Activated CD4-positive, alpha-beta T cell treated with anti-CD3 and anti-CD28 coated beads, Interleukin-2, Interleukin-4, amounts not matched to agents 100 ng/mL and 50 ng/mL, durations not matched to agents 16 hours and 8 hours (primary cell): ENCODE data around the gene XNDC1N.

ENCODE experiments used
- DNase-seq: peaks from one replicate; pipeline ENCODE4 v3.0.0-alpha.2; 2020; ENCODE audit warnings: low spot score

The XNDC1N gene, protein sequence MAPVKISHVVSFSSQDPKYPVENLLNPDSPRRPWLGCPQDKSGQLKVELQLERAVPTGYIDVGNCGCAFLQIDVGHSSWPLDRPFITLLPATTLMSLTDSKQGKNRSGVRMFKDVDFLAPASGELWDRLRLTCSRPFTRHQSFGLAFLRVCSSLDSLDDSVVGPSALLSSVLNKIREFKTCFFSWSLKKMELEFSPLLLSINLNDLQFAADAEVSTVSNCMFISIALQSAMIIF

GRCh38 chr11:71927820-71928736 is at the start of gene XNDC1N:
XNDC1N (minus strand) TSS chr11:71928594; CDS start chr11:71923353, 5,241 bp downstream.
- peak; percentile 85 for DNase-seq

DNA sequence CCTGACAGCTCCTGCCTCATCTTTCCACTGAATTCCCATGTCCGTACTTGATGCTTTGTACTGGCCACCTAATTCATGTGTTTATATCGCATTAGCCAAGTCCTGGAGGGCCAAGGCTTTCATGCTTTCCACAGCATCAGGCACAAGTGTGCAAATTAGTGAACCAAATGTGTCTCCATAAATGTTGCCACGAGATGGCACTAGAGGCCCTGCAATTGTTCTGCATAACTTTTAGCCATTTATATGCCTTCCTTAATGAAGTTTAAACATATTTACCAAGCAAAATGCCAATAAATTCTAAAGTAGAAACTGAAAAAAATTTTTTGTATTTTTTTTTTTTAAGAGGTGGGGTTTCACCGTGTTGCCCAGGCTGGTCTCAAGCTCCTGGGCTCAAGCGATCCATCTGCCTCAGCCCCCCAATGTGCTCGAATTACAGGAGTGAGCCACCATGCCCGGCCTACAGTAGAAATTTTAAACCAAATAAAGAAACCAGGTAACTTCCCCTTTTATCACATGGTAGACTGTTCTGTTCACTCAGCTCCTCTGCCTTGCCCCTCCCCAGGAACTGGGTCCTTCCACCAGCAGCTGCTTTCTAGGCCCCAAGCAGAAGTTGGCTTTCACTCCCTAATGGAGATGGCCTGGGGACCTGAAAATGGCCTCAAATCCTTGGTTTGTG is 49.5 kb upstream of the XNDC1N start:
- peak; percentile 60 for DNase-seq

GRCh38 chr11:71977090-71977489 is 48.7 kb upstream of the XNDC1N start:
- no peak for DNase-seq

DNA sequence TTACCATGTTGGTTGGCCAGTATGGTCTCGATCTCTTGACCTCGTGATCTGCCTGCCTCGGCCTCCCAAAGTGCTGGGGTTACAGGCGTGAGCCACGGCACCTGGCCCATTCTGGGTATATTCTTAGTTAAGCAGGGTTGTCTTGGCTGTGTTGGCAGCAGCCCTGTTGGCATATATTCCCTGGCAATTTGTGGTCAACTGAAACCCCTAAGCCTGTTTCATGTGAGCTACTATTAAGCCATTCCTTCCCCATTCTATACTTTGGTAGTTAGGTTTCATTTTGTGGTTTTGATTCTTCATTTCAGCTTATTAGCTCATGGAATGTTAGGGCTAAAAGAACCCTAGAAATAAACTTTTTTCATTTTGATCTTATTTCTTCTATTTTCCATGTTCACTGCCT is 48.2 kb upstream of the XNDC1N start:
- no peak for DNase-seq

DNA sequence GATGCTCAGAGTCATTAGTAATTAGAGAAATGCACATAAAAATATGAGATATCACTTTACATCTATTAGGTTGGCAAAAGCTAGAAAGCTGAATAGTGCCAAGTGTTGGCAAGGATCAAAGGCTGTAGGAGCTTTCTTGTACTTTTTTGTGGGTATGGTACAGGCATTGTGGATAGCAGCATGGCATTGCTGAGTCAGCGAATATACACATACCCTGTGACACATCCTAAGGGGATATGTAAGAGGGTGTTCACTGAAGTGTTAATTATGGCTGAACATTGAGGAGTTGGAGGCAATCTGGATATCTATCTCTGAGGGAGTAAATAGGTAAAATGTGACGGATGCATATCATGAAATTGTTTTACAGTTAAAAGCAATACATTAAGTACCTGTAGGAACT is 43.3 kb upstream of the XNDC1N start:
- no peak for DNase-seq

- DNase-seq = no peak
These were observed 36.2 kb upstream of the XNDC1N start for GRCh38 chr11:71964641-71965040.

DNA sequence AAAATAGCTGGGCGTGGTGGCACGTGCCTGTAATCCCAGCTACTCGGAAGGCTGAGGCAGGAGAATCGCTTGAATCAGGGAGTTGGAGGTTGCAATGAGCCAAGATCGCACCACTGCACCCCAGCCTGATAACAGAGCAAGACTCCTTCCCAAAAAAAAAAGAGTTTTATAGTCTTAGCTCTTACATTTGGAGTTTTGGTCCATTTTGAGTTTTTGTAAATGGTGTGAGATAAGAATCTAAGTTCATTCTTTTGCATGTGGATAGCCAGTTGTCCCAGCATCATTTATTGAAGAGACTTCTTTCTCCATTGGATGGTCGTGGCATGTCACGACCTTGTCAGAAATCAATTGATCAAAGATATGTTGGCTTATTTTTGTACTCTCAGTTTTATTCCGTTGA is 35.1 kb upstream of the XNDC1N start:
- no peak for DNase-seq

DNA sequence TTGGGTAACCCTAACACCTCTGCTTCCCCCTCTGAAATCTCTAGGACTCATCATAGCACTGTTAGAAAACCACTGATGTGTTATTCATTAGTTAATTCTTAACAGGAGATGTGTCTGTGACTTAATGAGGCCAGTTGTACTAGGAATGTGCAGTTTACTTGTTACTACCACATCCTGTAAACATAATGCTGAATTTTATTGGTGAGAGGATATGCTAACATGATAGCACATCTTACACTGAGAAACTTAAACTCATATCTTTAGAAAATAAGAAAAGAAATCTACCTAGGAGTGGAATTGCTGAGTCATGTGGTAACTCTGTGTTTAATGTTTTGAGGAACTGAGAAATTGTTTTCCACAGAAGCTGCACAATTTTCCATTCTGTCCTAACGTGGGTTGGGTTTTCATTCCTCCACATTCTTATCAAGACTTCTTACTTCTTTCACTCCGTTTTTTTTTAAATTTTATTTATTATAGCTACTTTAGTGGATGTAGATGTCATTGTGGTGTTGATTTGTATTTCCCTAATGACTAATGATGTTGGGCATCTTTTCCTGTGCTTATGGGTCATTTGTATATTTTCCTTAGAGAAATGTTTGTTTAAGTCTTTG is 34.1 kb upstream of the XNDC1N start:
- DNase-seq = peak; percentile 15

DNA sequence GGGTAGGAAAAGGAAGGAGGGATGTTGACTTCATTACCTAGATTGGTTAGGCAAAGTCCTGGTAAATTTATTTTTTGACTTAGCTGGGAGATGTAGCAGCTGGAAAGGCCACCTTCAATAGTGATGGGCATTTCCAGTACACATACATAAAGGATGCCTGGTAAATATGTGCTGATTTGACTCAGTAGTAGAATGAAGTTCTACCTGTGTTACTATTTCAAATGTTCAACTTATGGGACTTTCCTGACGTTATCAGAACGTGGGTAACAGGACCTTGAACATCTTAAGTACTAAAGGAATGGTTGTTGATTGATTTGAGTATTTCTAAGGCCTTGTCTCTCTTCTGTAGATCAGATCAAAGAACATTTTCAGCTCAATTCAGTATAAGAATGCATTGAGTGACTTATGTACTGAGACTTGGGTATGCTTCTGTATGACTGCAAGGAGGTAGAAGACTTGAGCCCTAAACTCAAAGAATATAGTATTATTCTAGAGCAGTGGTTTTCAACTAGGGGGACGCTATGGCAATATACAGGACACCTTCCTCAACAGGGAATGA is 27.6 kb upstream of the XNDC1N start:
- no peak for DNase-seq

- no peak for DNase-seq
These were observed 23.4 kb upstream of the XNDC1N start for GRCh38 chr11:71951741-71952310.

- no peak for DNase-seq
These were observed 20.6 kb upstream of the XNDC1N start for GRCh38 chr11:71949034-71949433.

- DNase-seq = no peak
These were observed 20.1 kb upstream of the XNDC1N start for GRCh38 chr11:71948314-71949027.

GRCh38 chr11:71947498-71947897 is 19.1 kb upstream of the XNDC1N start:
- peak; percentile 13 for DNase-seq

DNA sequence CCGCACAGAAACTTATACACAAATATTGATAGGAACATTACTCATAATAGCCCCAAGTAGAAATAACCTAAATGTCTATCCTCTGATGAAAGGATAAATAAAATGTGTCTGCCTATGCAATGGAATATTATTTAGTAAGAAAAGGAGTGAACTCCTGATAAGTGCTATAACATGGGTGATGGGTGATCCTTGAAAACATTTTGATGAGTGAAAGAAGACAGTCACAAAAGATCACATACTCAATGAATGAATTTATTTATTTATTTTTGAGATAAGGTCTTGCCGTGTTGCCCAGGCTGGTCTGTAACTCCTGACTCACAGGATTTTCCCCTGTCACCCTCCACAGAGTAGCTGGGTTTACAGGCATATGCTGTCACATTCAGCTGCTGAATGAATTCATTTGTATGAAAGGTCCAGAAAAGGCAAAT is 17.8 kb upstream of the XNDC1N start:
- DNase-seq = no peak

DNA sequence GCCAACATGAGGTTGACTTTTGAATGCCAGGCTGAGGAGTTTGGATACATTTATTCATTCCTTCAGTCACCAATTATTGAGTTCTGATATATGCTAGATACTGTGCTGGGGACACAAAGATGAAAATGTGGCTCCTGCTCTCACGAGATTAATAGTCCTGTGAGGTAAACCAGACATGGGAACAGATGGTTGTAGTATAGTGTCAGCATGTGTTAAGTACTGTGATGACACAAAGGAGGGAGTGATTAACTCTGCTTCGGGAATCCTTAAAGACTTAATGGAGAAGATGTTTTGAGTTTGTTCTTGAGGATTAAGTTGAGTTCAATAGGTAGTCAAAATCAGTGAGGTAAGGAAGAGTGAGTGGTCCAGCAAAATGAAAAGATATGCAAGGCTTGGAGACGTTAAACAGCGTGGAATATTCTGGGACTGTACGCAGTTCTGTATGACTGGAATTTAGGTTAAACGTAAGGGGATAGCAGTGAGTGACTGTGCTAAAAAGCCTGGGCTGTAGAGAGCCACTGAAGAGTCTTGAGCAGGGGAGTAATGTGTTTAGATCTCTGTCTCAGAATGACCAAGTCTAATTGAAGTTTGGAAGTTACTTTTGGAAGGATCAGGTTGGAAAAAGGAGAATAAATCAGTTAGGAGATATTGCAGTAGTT is 12.3 kb upstream of the XNDC1N start:
- DNase-seq = no peak

DNA sequence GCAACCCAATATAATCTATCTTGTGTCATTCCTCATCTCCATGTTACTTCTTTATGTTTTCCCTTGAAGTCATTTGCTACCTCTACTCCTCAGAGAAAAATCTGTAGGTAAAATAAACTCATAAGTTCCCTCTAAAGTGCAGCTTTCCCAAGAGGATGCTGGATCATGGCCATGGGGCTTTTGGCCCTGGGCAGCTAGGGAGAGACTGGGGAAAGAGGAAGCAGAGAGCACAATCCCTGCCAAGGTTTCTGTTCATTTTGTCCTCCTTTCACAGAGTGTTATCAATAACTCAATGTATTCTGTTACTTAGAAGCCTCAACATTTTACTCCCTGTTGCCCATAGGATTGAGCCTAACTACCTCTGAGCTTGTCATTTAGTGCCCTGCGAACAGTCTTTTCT is 9.4 kb upstream of the XNDC1N start:
- no peak for DNase-seq

DNA sequence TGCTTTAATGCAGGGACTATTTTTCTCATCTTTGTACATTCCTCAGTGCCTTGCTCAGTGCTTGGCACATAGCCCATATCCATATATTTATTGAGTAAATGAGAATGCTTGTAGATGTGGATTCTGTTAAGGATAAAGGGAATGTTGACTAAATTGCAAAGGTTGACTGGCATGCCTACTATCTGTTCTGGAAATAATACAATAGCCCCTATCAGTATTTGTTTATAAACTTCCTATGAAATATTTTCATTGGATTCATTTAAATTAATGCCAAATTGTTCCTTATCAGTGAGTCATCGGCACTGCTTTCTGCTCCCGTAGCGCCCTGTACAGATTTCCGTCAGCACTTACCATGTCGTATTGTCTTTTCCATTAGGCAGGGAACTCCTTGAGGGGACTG is 8.4 kb upstream of the XNDC1N start:
- DNase-seq = no peak

DNA sequence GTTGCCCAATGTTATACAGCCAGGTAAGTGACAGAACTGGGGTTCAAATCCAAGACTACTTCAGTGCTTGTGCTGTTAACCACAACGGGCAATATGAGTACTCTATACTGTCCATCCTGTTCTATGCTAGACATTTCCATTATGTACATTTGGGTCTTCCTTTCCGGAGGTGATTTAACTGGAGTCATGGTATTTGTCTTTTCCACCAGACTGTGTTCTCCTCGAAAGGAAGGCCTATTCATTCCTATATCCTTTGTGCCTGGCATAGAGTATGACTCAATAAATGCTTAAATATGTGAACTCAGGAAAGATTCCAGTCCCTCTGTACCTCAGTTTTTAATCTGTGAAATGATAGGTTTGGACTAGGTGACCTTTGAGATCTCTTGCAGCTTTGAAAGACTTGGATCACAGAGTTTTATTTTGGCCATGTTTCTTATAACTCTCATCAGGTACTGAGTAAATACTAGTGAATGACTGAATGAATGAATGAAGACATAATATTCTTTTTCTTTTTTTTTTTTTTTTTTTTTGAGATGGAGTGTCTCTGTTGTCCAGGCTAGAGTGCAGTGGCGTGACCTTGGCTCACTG is 7.0 kb upstream of the XNDC1N start:
- no peak for DNase-seq

GRCh38 chr11:71934213-71934612 is 5.8 kb upstream of the XNDC1N start:
- no peak for DNase-seq
